Bronchial smooth muscle cell (primary cell): ENCODE measurements around the gene MAP7. TPM values are rescaled to one million over a fixed set of nuclear protein-coding genes. Genes with fewer than 3 reads are reported as not detected.

Experiments
- total RNA-seq: library from RNA; depleted of rRNA; stranded (reverse); fragments of >200 nt; gene quantifications from 2 replicates; pipeline ENCODE4 v1.2.1, GENCODE V29; 2014

The MAP7 gene
- 0.95 and 2.7 TPM in 2 replicates for total RNA-seq

GRCh38 chr6:136550330-136551071 is at the start of gene MAP7:
MAP7 (minus strand) TSS chr6:136550422; CDS start chr6:136550408, 14 bp downstream.

Other genes with a start within 250 kb of the MAP7 start
- 15.5 and 20.0 TPM in 2 replicates for gene MAP3K5, start 242.1 kb upstream of the MAP7 start, total RNA-seq